ENCODE measurements around the gene CD1C. TPM values are rescaled to one million over a fixed set of nuclear protein-coding genes. Genes with fewer than 3 reads are reported as not detected.

Gene CD1C
- total and polyA plus RNA-seq, 2 of the 8 experiments (the other 6 are each of a cell fraction or from before 2014, with no cell fraction given): 0.06 to 0.35 TPM

DNA sequence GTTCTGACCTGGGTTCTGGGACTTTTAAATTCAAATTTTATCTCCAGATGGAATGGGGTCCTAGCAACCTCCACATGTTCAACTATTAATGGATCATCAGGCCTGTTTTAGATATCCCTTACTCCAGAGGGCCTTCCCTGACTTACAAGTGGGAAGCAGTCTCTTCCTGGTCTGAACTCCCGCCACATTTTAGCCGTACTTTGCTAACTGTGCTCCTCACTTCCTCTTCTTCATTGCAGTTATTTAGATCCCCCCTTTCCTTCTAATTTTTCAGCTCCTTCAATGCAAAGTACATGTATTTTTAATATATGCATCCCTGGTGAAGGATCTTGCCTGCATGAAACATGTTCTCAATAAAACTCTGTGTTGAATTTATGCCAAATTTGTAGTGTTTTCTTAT lies 31.8 kb upstream of the CD1C start (continued):
- TF ChIP-seq TBP (IDR thresholded peaks at IDR 0.05; ENCODE audit: low read depth, low read length): no peak
- no peak for TF ChIP-seq MAFK (IDR thresholded peaks at IDR 0.05; ENCODE audit: low read depth, low read length)
- TF ChIP-seq CBX8 (IDR thresholded peaks at IDR 0.05; ENCODE audit: borderline replicate concordance, low read depth, low read length): no peak
- no peak for TF ChIP-seq MAX (IDR thresholded peaks at IDR 0.05)
- no peak for TF ChIP-seq GTF2F1 (IDR thresholded peaks at IDR 0.05; ENCODE audit: borderline replicate concordance, low read depth, low read length)
- TF ChIP-seq HDAC6 (IDR thresholded peaks at IDR 0.05; ENCODE audit: low read depth, low read length): no peak
- no peak for TF ChIP-seq CTCF (IDR thresholded peaks at IDR 0.05; ENCODE audit: control extremely low read depth in 1 of 3, insufficient read depth in 1 of 3, low read depth in 1 of 3, low read length in 3 of 3)
- TF ChIP-seq TCF12 (IDR thresholded peaks at IDR 0.05; ENCODE audit: low read depth, low read length): no peak
- TF ChIP-seq, protein P1, sequence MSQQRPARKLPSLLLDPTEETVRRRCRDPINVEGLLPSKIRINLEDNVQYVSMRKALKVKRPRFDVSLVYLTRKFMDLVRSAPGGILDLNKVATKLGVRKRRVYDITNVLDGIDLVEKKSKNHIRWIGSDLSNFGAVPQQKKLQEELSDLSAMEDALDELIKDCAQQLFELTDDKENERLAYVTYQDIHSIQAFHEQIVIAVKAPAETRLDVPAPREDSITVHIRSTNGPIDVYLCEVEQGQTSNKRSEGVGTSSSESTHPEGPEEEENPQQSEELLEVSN (IDR thresholded peaks at IDR 0.05): no peak
- TF ChIP-seq CTBP2 (IDR thresholded peaks at IDR 0.05; ENCODE audit: borderline replicate concordance, insufficient read depth, insufficient read length, low read length): no peak
- TF ChIP-seq CEBPB (IDR thresholded peaks at IDR 0.05; ENCODE audit: low read depth, low read length): no peak
- TF ChIP-seq RAD21 (IDR thresholded peaks at IDR 0.05 in 1 of 2, conservative IDR thresholded peaks at IDR 0.05 in 1 of 2; ENCODE audit: low read depth in 2 of 2, low read length in 2 of 2): no peak
- TF ChIP-seq GABPA (IDR thresholded peaks at IDR 0.05; ENCODE audit: borderline replicate concordance, insufficient read depth, low read length): no peak
- no peak for TF ChIP-seq POLR2AphosphoS5 (IDR thresholded peaks at IDR 0.05; ENCODE audit: low read depth, low read length)
- no peak for TF ChIP-seq FOSL1 (IDR thresholded peaks at IDR 0.05; ENCODE audit: insufficient read depth, low read depth, low read length)
- TF ChIP-seq TAF7 (optimal IDR thresholded peaks at IDR 0.05; ENCODE audit: borderline replicate concordance, low read depth, low read length): no peak
